ENCODE data around the gene TMEM97. TPM values are rescaled to one million over a fixed set of nuclear protein-coding genes. Genes with fewer than 3 reads are reported as not detected.

TMEM97 gene
- total and polyA plus RNA-seq, 9 of the 15 experiments (the other 6 are each of a cell fraction or from before 2014, with no cell fraction given) = 34.6 to 121 (median 76.0) TPM

DNA sequence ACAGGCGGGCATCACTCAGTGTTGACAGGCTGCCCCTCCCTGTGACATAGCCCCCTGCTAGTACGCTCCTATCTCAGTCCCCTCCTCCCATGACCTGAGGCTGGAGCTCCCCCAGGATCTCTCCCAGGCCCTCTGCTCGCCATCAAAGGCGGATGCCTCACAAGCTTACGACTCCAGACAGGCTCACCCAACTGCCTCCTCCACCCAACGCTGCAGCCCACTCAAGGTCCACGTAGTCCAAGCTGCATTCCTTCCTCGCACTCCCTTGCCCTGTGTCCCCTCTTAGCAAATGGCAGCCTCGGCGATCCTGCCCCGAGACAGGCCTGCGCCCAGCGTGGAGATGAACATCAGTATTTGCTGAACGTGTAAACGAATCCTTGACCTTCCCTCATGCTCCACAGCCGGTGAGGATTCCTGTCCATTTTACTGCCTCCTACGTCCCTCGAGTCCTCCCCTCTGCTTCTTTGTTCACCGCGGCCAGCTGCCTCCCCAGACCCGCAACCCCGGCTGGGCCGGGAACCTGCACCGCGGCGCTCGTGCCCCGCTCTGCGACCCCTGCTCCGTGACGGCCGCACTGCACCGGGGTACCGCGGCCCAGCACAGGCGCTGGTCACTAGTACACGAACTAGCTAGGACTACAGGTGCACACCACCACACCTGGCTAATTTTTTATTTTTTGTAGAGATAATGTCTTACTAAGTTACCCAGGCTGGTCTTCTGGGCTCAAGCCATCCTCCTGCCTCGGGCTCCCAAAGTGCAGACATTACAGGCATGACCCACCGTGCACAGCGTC lies 838 bp upstream of the TMEM97 start (continued):
- TF ChIP-seq, protein P1, sequence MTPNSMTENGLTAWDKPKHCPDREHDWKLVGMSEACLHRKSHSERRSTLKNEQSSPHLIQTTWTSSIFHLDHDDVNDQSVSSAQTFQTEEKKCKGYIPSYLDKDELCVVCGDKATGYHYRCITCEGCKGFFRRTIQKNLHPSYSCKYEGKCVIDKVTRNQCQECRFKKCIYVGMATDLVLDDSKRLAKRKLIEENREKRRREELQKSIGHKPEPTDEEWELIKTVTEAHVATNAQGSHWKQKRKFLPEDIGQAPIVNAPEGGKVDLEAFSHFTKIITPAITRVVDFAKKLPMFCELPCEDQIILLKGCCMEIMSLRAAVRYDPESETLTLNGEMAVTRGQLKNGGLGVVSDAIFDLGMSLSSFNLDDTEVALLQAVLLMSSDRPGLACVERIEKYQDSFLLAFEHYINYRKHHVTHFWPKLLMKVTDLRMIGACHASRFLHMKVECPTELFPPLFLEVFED (CRISPR knock-in tag; conservative IDR thresholded peaks at IDR 0.05) = 0 out of 2 replicates have a peak, but pooled peaks have one; percentile 31
- TF ChIP-seq ZNF740 (CRISPR knock-in tag; IDR thresholded peaks at IDR 0.05) (no peak), ZNF740 (tag; IDR thresholded peaks at IDR 0.05) (peak in 1 of 2 experiments; percentile 30; a peak in 1 of 4 replicates)

- BruUV-seq (replicated peaks) = no TSS peak
- no peak for FAIRE-seq
- H3K36me3 ChIP-seq (ENCODE audit: control insufficient read depth, insufficient read depth, low read length) = peaks cover 35% of the 10 kb centered on the region
- H3K9ac ChIP-seq (ENCODE audit: insufficient read depth in 1 of 2, low read depth in 2 of 2, low read length in 2 of 2) = peak overlapping the region; percentile 71 to 98
- DNase-seq (ENCODE audit: extremely low read depth in 1 of 4, low spot score in 3 of 4) = no peak
- 0% methylated on average over 7 of the region's 7 CpGs for WGBS (ENCODE audit: insufficient coverage, low coverage, missing lambda C conversion rate)
- peaks cover 77% of the 10 kb centered on the region for H3K79me2 ChIP-seq (ENCODE audit: control insufficient read depth, insufficient read depth, low read length)
- H4K20me1 ChIP-seq (replicated peaks; ENCODE audit: control insufficient read depth, insufficient read depth, low read length) = 0 out of 2 replicates have a peak, but pooled peaks cover 18% of the 10 kb centered on the region
- H3K4me1 ChIP-seq (replicated peaks in 1 of 2; ENCODE audit: control insufficient read depth in 2 of 2, insufficient read depth in 2 of 2, low read length in 2 of 2) = peaks cover 34 to 43% of the 10 kb centered on the region in 2 experiments
- H2AFZ ChIP-seq (ENCODE audit: low read depth, low read length) = peak overlapping the region; percentile 71
- peak overlapping the region; percentile 69 for H3K27ac ChIP-seq (ENCODE audit: extremely low read depth, low read depth, low read length)
- intact Hi-C loops (cut with micrococcal nuclease) (loop anchor here (2.0 kb wide), 1 partner anchor 15 kb away; the partner anchor contains the start of genes IFT20 and TNFAIP1), in situ Hi-C loops (cut with MboI) (no loop called here)
- CTCF ChIA-PET (ENCODE audit: low intra/inter-chr PET ratio) = no interaction called here
- no peaks in the 10 kb centered on the region for H3K9me3 ChIP-seq (replicated peaks; ENCODE audit: control insufficient read depth, insufficient read depth, low read depth, low read length)
- no peak for ATAC-seq
- peak overlapping the region; percentile 93 for H3K4me2 ChIP-seq (ENCODE audit: insufficient read depth, low read length)
- H3K9me1 ChIP-seq (ENCODE audit: control insufficient read depth, insufficient read depth, low read length) = no peaks in the 10 kb centered on the region
- H3K4me3 ChIP-seq = peak overlapping the region; percentile 56
- no peaks in the 10 kb centered on the region for H3K27me3 ChIP-seq (ENCODE audit: control insufficient read depth in 2 of 2, insufficient read depth in 2 of 2, low read length in 2 of 2)
- POLR2A ChIA-PET = interaction anchor here (0.7 to 4.9 kb wide), 4 partner anchors 9 to 476 kb away, joined by 3 to 62 read pairs (median 11); partner anchors contain the start of genes IFT20 and TNFAIP1
- TF ChIP-seq CBX3 (IDR thresholded peaks at IDR 0.05; ENCODE audit: borderline replicate concordance in 1 of 2, low read length in 2 of 2) (0 out of 3 replicates have a peak, but pooled peaks of 1 of the 2 experiments have one; percentile 2), ZBTB40 (IDR thresholded peaks at IDR 0.05) (peak; percentile 58; the same call in 1 of the 2 replicates), ZBTB40 (CRISPR knock-in tag; IDR thresholded peaks at IDR 0.05) (no peak), CHD1 (IDR thresholded peaks at IDR 0.05; ENCODE audit: low read length) (peak; percentile 31)
Measured at GRCh38 chr17:28319598-28319935, 567 bp downstream of the TMEM97 start.

All from K562 (cell line).